Measurements from ENCODE around the gene ANTXRL. TPM values are rescaled to one million over a fixed set of nuclear protein-coding genes. Genes with fewer than 3 reads are reported as not detected.

Gene ANTXRL
- total and polyA plus RNA-seq, 2 of the 8 experiments (the other 6 are each of a cell fraction or from before 2014, with no cell fraction given): not detected

DNA sequence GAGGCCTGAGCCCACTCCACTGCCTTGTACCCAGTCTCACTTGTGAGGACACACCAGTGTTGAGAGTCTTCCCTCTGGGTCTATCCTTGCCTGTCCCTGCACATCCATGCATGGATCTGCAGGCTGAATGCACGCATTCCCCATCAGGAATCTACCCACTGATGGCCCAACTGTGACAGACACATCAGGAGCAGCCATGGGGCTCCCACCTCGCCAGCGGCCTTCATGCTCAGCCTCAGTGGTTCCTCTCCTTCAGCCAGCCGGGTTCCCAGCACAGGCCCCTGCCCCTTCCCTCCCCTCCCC, 21.3 kb downstream of the ANTXRL start:
- no peaks in the 10 kb centered on the region; a peak in 1 of 7 replicates for H3K27me3 ChIP-seq (replicated peaks in 1 of 4; ENCODE audit: control insufficient read depth in 3 of 4, extremely low read depth in 1 of 4, insufficient read depth in 3 of 4, low read length in 3 of 4)
- no peak overlapping the region for H3K4me2 ChIP-seq (ENCODE audit: insufficient read depth in 1 of 2, low read depth in 2 of 2, low read length in 2 of 2)
- 68% methylated on average over 3 of the region's 4 CpGs; no CpG with 5 or more reads in 1 of the 2 experiments for WGBS, 2 experiments (ENCODE audit: extremely low coverage in 1 of 2, insufficient coverage in 1 of 2, insufficient read length in 1 of 2, insufficient replicate concordance in 2 of 2, low coverage in 1 of 2, low lambda C conversion rate in 2 of 2, missing lambda C conversion rate in 1 of 2)
- no peaks in the 10 kb centered on the region for H3K23me2 ChIP-seq (ENCODE audit: low read depth, low read length)
- H2BK20ac ChIP-seq (ENCODE audit: low read length): 0 out of 2 replicates have a peak overlapping the region, but pooled peaks have one; percentile 77
- H3K27ac ChIP-seq (ENCODE audit: low read depth, low read length): no peak overlapping the region
- H3K79me2 ChIP-seq (ENCODE audit: control insufficient read depth in 1 of 2, insufficient read depth in 2 of 2, low read length in 2 of 2): no peaks in the 10 kb centered on the region
- DNase-seq (ENCODE audit: low read depth in 1 of 2, low spot score in 2 of 2) (no peak), FAIRE-seq (no peak)
- no peak overlapping the region for H3K4ac ChIP-seq (replicated peaks; ENCODE audit: insufficient read length, low read depth, low read length)
- POLR2A ChIA-PET (ENCODE audit: partially characterized antibody): interaction anchor here (0.7 kb wide), 1 partner anchor 8 kb away, joined by 3 read pairs; no protein-coding TSS in a partner anchor
- no peak overlapping the region for H3K23ac ChIP-seq (ENCODE audit: insufficient read length)
- H4K20me1 ChIP-seq (replicated peaks in 1 of 2; ENCODE audit: control insufficient read depth in 1 of 2, insufficient read depth in 2 of 2, low read length in 2 of 2): no peaks in the 10 kb centered on the region
- H4K91ac ChIP-seq (replicated peaks; ENCODE audit: insufficient read length, low read length): no peak overlapping the region
- no peak overlapping the region for H3K18ac ChIP-seq (ENCODE audit: extremely low read depth, low read length)
- H2AFZ ChIP-seq (ENCODE audit: low read length): no peak overlapping the region
- CTCF ChIA-PET (ENCODE audit: partially characterized antibody): interaction anchor here (0.9 to 1.9 kb wide), 4 partner anchors 9 to 35 kb away, joined by 3 to 5 read pairs (median 4); no protein-coding TSS in a partner anchor
- H3K36me3 ChIP-seq (ENCODE audit: control insufficient read depth in 2 of 4, insufficient read depth in 4 of 4, low read length in 3 of 4): no peaks in the 10 kb centered on the region
- no peak overlapping the region for H2BK5ac ChIP-seq (ENCODE audit: low read depth, low read length)
- no peak overlapping the region; the same call in 1 of the 2 replicates for H4K8ac ChIP-seq (ENCODE audit: extremely low read depth, insufficient read depth, low read length)
- no peak overlapping the region for H4K5ac ChIP-seq (ENCODE audit: insufficient read length, low read depth, low read length)
- no peak overlapping the region for H2AK5ac ChIP-seq (ENCODE audit: low read depth, low read length)
- no peak overlapping the region for H3K9ac ChIP-seq (replicated peaks in 1 of 4; ENCODE audit: extremely low read depth in 1 of 4, low read depth in 3 of 4, low read length in 3 of 4)
- H2BK12ac ChIP-seq (ENCODE audit: low read depth, low read length): no peak overlapping the region; the same call in 1 of the 2 replicates
- H2BK15ac ChIP-seq (ENCODE audit: low read length): no peak overlapping the region
- H3K79me1 ChIP-seq (ENCODE audit: low read depth, low read length): no peaks in the 10 kb centered on the region
- no peak overlapping the region for H3K4me3 ChIP-seq (ENCODE audit: extremely low read depth in 1 of 4, insufficient read depth in 2 of 4, low read depth in 3 of 4, low read length in 4 of 4)
- H3K4me1 ChIP-seq (replicated peaks in 1 of 4; ENCODE audit: control insufficient read depth in 3 of 4, insufficient read depth in 4 of 4, low read length in 3 of 4): peaks cover 0 to 3% (median 0%) of the 10 kb centered on the region in 4 experiments; a peak in 1 of 7 replicates
- H2BK120ac ChIP-seq (replicated peaks; ENCODE audit: low read depth, low read length): no peak overlapping the region
- H3K56ac ChIP-seq (replicated peaks; ENCODE audit: insufficient read length, low read depth, low read length): no peak overlapping the region
- H3K14ac ChIP-seq (ENCODE audit: insufficient read length): no peak overlapping the region
- no peaks in the 10 kb centered on the region for H3K9me3 ChIP-seq (ENCODE audit: insufficient read depth in 2 of 2, low read depth in 1 of 2, low read length in 1 of 2)
- TF ChIP-seq EP300 (IDR thresholded peaks at IDR 0.05; ENCODE audit: borderline replicate concordance in 1 of 2, low read depth in 2 of 2, low read length in 2 of 2) (no peak), SIN3A (conservative IDR thresholded peaks at IDR 0.05 in 1 of 2, IDR thresholded peaks at IDR 0.05 in 1 of 2; ENCODE audit: low read depth in 1 of 2, low read length in 2 of 2) (no peak), FOSL1 (IDR thresholded peaks at IDR 0.05; ENCODE audit: insufficient read depth, low read depth, low read length) (no peak), CTBP2 (IDR thresholded peaks at IDR 0.05; ENCODE audit: borderline replicate concordance, insufficient read depth, insufficient read length, low read length) (no peak), HDAC2 (IDR thresholded peaks at IDR 0.05; ENCODE audit: borderline replicate concordance in 1 of 2, low read depth in 2 of 2, low read length in 2 of 2) (no peak), ASH2L (IDR thresholded peaks at IDR 0.05; ENCODE audit: low read length) (no peak), RNF2 (IDR thresholded peaks at IDR 0.05; ENCODE audit: borderline replicate concordance, low read depth, low read length, missing control alignments, poor library complexity, severe bottlenecking) (no peak), SUZ12 (IDR thresholded peaks at IDR 0.05; ENCODE audit: low read length) (no peak), RBBP5 (IDR thresholded peaks at IDR 0.05; ENCODE audit: borderline replicate concordance, low read depth, low read length) (no peak), RXRA (IDR thresholded peaks at IDR 0.05; ENCODE audit: insufficient read depth, low read depth, low read length) (no peak), CBX8 (IDR thresholded peaks at IDR 0.05; ENCODE audit: borderline replicate concordance, low read depth, low read length) (no peak), CBX5 (IDR thresholded peaks at IDR 0.05; ENCODE audit: low read depth, low read length) (no peak)

Data from H1 (cell line).